Loucy (cell line): ENCODE data around the gene MRAS.

ENCODE experiments used
- CTCF ChIP-seq: fragments of 200-600 bp; sonication (generic); conservative IDR thresholded peaks from 2 replicates; pipeline ENCODE4 v1.5.1; 2014; ENCODE audit warnings: mild to moderate bottlenecking, antibody characterized with exemption, low read length
- EZH2phosphoT487 ChIP-seq: fragments of 200-600 bp; IDR thresholded peaks from 2 replicates; pipeline ENCODE4 v1.6.1; 2018; ENCODE audit warnings: antibody characterized with exemption, mild to moderate bottlenecking, moderate library complexity, borderline replicate concordance

GRCh38 chr3:138448631-138449030, 100.3 kb downstream of the MRAS start:
- TF ChIP-seq CTCF (no peak), EZH2phosphoT487 (no peak)
